Cerebellar cortex (tissue), 1 donor: Measurements from ENCODE around the gene HDAC4.

ENCODE experiments used
- DNase-seq: peaks from one replicate; pipeline ENCODE4 v3.0.0-alpha.2; 2015; ENCODE audit warnings: low spot score

Gene HDAC4

DNA sequence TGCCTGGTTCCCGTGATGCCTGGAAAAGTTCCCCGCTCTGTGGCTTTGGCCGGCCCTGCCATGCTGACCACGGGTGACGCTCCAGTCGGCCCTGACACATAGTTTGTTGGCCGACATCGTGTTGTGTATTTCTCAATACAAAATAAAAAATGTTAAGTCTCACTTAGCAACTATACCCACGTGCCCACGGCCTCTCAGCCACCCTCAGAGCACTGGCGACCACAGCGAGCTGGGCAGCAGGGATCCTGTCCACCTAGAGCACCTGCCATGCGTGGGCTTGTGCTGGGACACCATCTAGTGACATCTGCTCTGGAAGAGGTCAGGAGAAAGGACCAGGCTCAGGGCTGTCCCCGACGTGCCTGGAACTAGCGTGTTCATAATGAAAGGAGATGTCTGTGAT lies 261.7 kb downstream of the HDAC4 start:
- no peak for DNase-seq

GRCh38 chr2:239138610-239139009 lies 262.2 kb downstream of the HDAC4 start:
- no peak for DNase-seq

DNA sequence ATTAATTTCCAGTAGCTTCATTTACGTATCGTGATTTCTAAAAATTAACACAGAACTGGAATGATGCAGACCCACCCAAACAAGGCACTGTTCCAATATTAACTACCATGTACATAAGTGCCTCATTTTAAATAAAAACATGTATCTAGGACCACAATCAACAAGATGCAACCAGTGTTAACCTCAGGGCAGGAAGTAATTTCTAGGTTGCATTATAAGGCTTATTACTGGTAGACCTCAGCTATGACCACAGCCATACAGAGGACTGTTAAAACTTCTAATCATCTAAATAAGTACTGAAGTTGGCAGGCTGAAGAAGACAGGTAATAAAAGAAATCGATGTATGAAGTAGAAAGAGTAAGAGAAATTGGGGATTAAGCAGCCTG lies 262.9 kb downstream of the HDAC4 start:
- DNase-seq: no peak

DNA sequence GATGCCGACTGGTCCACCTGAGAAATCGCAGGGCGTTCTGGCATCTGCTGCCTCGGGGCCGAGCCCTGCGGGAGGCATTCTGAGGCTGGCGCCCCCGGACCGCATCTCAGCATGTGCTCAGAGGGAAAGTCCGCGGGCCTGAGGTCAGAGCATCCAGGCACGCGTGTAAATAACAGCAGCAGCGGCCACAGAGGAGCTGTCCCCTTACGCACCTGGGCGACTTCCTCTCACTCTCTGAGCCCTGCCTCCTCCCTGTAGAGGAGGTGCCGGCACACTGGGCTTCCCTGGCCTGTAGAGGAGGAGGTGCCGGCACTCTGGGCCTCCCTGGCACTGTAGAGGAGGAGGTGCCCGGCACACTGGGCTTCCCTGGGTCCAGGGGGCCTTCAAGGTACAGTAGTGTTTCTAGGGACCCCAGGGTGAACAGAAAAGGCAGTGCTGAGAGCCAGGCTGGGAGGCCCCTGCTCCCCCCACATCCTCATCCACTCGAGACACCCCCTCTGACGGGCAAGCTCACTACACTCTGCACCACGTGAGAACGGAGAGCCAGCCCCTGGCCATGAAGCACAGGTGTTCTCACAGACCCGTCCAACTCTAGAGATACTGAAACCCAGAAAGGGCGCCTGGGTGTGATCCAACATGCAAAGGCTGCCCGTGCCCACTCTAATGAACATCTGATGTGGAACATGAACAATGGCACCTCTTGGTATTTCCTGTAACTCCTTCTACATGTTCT lies 263.5 kb downstream of the HDAC4 start:
- no peak for DNase-seq

- DNase-seq: no peak
Measured at GRCh38 chr2:239136762-239137161, 264.1 kb downstream of the HDAC4 start.

DNA sequence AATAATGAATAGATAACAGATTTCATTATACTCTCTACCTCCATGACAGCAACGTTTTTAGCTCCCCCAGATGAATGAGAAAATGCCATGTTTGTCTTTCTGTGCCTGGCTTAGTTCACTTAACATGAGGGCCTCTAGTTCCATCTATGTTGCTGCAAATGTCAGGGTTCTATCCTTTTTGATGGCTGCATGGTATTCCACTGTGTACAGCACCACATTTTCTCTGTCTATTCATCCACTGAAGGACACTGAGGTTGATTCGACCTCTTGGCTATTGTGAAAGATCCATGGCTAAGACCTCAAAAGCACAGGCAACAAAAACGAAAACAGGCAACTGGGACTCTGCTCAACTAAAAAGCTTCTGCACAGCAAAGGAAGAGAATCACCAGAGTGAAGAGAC lies 264.6 kb downstream of the HDAC4 start:
- no peak for DNase-seq

GRCh38 chr2:239135531-239135930 lies 265.3 kb downstream of the HDAC4 start:
- no peak for DNase-seq

GRCh38 chr2:239133945-239134570 lies 266.8 kb downstream of the HDAC4 start:
- no peak for DNase-seq

DNA sequence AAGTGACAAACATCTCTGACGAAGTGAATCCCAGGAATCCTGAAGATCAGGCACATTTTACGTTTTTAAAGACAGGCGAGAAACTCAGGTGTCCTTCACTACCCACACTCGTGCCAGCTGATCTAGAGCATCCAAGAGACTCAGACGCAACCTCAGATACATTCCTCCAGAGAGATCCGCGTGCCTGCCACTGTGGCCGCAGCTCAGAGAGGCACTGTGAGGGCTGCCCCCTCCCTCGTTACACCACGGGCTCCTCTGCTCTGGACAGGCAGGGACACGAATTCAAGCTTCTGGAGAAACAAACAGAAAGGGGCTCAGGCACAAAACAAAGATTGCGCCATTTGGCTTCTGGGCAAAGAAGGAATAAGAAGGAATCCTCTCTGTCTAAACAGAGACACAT lies 268.0 kb downstream of the HDAC4 start:
- no peak for DNase-seq

DNA sequence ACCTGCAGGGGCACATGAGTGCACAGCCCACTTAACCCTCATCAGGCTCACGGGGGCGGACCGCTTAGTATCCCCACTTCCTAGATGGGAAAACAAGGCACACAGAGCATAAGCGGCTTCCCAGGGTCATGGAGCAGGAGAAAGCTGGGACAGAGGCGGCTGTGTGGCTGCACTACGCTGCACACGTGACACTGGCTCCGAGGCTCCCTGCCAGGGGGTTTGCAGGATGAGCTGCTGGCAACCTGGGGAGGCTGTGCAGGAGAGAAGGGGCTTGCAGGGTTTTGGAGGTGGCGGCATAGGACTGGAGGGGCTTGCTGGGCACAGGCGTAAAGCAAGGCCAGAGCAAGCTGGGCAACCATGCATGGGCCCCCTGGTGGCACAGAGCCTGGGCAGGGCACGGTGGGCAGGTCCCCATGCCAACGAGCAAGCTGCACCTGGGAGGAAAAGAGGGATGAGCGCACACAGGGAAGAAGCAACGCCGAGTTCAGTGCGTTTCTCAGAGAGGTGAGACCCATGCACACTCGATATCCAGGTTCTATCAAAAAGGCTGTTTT lies 268.6 kb downstream of the HDAC4 start:
- DNase-seq: no peak

- DNase-seq: no peak
Measured at GRCh38 chr2:239131521-239131920, 269.3 kb downstream of the HDAC4 start.

DNA sequence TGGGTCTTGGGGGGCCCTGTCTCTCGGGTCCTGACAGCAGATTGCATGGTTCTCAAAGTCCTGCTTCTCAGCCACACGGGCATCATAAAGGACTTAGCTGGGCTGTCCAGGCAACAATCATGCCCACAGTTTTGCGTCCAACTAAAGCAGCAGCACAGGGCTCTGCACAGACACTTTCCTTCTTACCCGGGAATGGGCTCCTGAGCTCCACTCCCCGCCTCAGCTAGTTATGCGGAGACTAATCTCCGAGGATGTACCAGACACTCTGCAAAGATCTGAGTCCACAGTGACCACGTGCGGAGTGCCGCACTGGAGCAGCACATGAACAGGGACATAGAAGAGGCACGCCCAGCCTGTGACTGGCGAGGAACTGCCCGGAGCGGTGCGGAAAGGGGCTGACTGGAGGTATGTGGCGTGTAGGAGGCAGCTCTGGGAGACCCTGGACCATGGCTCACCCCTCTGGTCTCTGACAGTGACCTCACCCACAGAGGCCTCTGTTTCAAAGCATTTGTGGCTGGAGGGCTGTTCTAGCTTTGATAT lies 270.0 kb downstream of the HDAC4 start:
- DNase-seq: no peak

GRCh38 chr2:239130041-239130440 lies 270.8 kb downstream of the HDAC4 start:
- DNase-seq: no peak

DNA sequence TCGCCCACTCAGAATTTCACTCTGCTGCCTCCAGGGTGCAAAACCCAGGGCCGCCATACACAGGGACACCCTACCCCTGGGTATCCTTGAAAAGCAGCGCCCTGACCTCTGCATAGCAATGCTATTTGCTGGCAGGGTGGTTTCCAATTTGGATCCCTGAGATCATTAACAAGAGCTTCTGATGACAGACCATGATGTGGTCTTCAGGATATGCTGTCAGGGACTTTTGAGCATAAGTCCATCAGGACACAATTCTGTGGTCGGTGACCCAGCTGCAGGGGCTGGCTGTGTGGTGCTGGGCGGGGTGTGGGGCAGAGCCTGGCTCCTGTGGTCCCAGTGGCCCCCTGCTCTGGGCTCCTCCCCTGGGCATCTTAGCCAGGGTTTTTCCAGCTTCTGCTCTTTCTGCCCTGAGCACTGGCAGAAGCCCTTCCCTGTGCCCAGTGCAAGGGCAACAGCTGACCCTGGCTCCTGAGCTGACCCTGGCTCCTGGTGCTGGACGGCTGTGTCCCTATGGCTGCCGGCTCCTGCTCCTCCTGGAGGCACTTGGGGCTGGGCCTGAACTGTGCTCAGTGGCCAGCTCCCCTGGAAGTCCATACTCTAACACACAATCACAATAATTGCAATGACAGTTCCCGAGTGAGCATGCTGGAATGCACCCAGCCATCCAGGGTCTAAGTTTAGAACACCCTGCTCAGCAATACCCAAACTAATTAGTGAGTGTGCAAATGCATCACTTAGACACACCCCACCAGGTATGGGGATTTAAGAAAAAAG lies 271.5 kb downstream of the HDAC4 start:
- no peak for DNase-seq

- no peak for DNase-seq
Measured at GRCh38 chr2:239128706-239129105, 272.1 kb downstream of the HDAC4 start.

GRCh38 chr2:239127513-239127912 lies 273.3 kb downstream of the HDAC4 start:
- DNase-seq: no peak

- DNase-seq: no peak
Measured at GRCh38 chr2:239125726-239126675, 274.8 kb downstream of the HDAC4 start.

- no peak for DNase-seq
Measured at GRCh38 chr2:239124152-239124899, 276.5 kb downstream of the HDAC4 start.

- no peak for DNase-seq
Measured at GRCh38 chr2:239122421-239123110, 278.3 kb downstream of the HDAC4 start.

GRCh38 chr2:239121600-239122012 lies 279.2 kb downstream of the HDAC4 start:
- no peak for DNase-seq
